WTC11 (cell line): Measurements from ENCODE around the gene WWOX. TPM values are rescaled to one million over a fixed set of nuclear protein-coding genes. Genes with fewer than 3 reads are reported as not detected.

Experiments
- ATAC-seq: fragments of 200-7000 bp; cut with Tn5 transposase; 2 replicates; pipeline ENCODE4 v1.10.0; 2021; ENCODE audit warnings: mild to moderate bottlenecking, moderate library complexity
- CTCF ChIA-PET: fragments of 300-600 bp; sonication (Branson Sonifier 250); formaldehyde crosslinking; loops from one replicate; lab custom pipeline; 2021; ENCODE audit warnings: antibody characterized with exemption; lab: Charles Lee
- POLR2A ChIA-PET: fragments of 350-600 bp; sonication (Branson Sonifier 250); formaldehyde crosslinking; loops from one replicate; lab custom pipeline; 2021; ENCODE audit warnings: antibody characterized with exemption; lab: Charles Lee
- DNase-seq: peaks from one replicate; pipeline ENCODE4 v3.0.0; 2021; ENCODE audit warnings: low spot score
- H3K27ac Mint-ChIP-seq: 2 replicates; pipeline ENCODE4 v1.8.0; 2021; ENCODE audit warnings: mixed read lengths
- H3K27me3 Mint-ChIP-seq: 2 replicates; pipeline ENCODE4 v1.8.0; 2021; ENCODE audit warnings: low read depth, mild to moderate bottlenecking, moderate library complexity, mixed read lengths
- H3K36me3 Mint-ChIP-seq: 2 replicates; pipeline ENCODE4 v1.8.0; 2021; ENCODE audit warnings: mixed read lengths
- H3K4me1 Mint-ChIP-seq: 2 replicates; pipeline ENCODE4 v1.8.0; 2022; ENCODE audit warnings: mixed read lengths
- H3K4me3 Mint-ChIP-seq: 2 replicates; pipeline ENCODE4 v1.8.0; 2021; ENCODE audit warnings: mild to moderate bottlenecking, moderate library complexity, mixed read lengths
- H3K9me3 Mint-ChIP-seq: 2 replicates; pipeline ENCODE4 v1.8.0; 2021; ENCODE audit warnings: mixed read lengths
- AFF4 ChIP-seq: sonication (generic); formaldehyde crosslinking; IDR thresholded peaks from 2 replicates; pipeline ENCODE4 v1.8.1; 2023; ENCODE audit warnings: mild to moderate bottlenecking, missing genetic modification reagents, borderline replicate concordance
- CREB1 ChIP-seq: sonication (generic); formaldehyde crosslinking; IDR thresholded peaks from 2 replicates; pipeline ENCODE4 v1.8.0; 2023; ENCODE audit warnings: mild to moderate bottlenecking, missing genetic modification reagents
- ELF4 ChIP-seq: sonication (generic); formaldehyde crosslinking; IDR thresholded peaks from 2 replicates; pipeline ENCODE4 v1.8.1; 2022; ENCODE audit warnings: low read depth, mild to moderate bottlenecking, moderate library complexity, missing genetic modification reagents
- EMX1 ChIP-seq: fragments of 250-450 bp; sonication (Bioruptor Pico); IDR thresholded peaks from 2 replicates; pipeline ENCODE4 v1.8.0; 2021; ENCODE audit warnings: mild to moderate bottlenecking
- GRHL2 ChIP-seq: fragments of 250-450 bp; sonication (Bioruptor Pico); IDR thresholded peaks from 2 replicates; pipeline ENCODE4 v1.8.0; 2022; ENCODE audit warnings: mild to moderate bottlenecking, moderate library complexity; ENCODE audit not compliant: insufficient replicate concordance, severe bottlenecking
- NFE2L1 ChIP-seq: sonication (generic); formaldehyde crosslinking; IDR thresholded peaks from 2 replicates; pipeline ENCODE4 v1.8.1; 2023; ENCODE audit warnings: missing genetic modification reagents
- OVOL2 ChIP-seq: fragments of 250-450 bp; sonication (Bioruptor Pico); IDR thresholded peaks from 2 replicates; pipeline ENCODE4 v1.9.0; 2021; ENCODE audit warnings: mild to moderate bottlenecking, borderline replicate concordance
- SMAD3 ChIP-seq: sonication (generic); formaldehyde crosslinking; IDR thresholded peaks from 2 replicates; pipeline ENCODE4 v1.8.0; 2022; ENCODE audit warnings: missing genetic modification reagents, mild to moderate bottlenecking, borderline replicate concordance
- SMAD4 ChIP-seq: sonication (generic); formaldehyde crosslinking; IDR thresholded peaks from 2 replicates; pipeline ENCODE4 v1.8.0; 2022; ENCODE audit warnings: mild to moderate bottlenecking, missing genetic modification reagents
- TCF7 ChIP-seq: sonication (generic); formaldehyde crosslinking; IDR thresholded peaks from 2 replicates; pipeline ENCODE4 v1.8.0; 2022; ENCODE audit warnings: mild to moderate bottlenecking, low read depth, missing genetic modification reagents, moderate library complexity
- USF1 ChIP-seq: sonication (generic); formaldehyde crosslinking; IDR thresholded peaks from 2 replicates; pipeline ENCODE4 v1.8.0; 2022; ENCODE audit warnings: mild to moderate bottlenecking, missing genetic modification reagents
- ZNF219 ChIP-seq: sonication (generic); formaldehyde crosslinking; IDR thresholded peaks from 2 replicates; pipeline ENCODE4 v1.8.0; 2023; ENCODE audit warnings: missing genetic modification reagents, mild to moderate bottlenecking, borderline replicate concordance
- ZNF416 ChIP-seq: fragments of 250-450 bp; sonication (Bioruptor Pico); IDR thresholded peaks from 2 replicates; pipeline ENCODE4 v1.9.0; 2021; ENCODE audit warnings: mild to moderate bottlenecking, inconsistent platforms
- ZNF425 ChIP-seq: fragments of 250-450 bp; sonication (Bioruptor Pico); conservative IDR thresholded peaks from 2 replicates; pipeline ENCODE4 v1.9.0; 2021; ENCODE audit warnings: mild to moderate bottlenecking
- total RNA-seq: library from RNA; stranded (reverse); gene quantifications from 3 replicates; pipeline ENCODE4 v1.2.3, GENCODE V29; 2021
- TF ChIP-seq, protein P1 (sequence below): sonication (generic); formaldehyde crosslinking; conservative IDR thresholded peaks from 2 replicates; pipeline ENCODE4 v1.8.1; 2023; ENCODE audit warnings: mild to moderate bottlenecking, low read depth, missing genetic modification reagents, moderate library complexity

WWOX gene
- total RNA-seq, 1 experiment from 2014 or later, result 15.7 TPM

DNA sequence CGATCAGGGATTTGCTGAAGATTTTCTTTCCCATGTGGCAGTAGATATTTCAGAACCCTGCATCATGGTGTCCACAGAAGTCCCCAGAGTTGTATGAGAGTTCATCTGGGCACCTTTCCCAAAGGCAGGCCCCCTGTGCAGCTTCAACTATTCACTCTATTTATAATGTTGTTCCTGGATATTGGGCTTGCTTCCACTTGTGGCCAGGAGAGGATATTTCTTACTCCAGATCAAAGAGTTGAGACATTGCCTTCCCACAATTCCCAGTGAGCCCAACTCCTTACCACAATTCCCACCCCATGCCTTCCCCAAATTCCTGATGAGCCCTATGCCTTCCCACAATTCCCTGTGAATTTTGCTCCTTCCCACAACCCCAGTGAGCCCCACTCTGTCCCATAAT is 206.9 kb downstream of the WWOX start:
- Mint-ChIP-seq H3K36me3 (no peaks in the 10 kb centered on the region), H3K4me3 (no peak overlapping the region), H3K9me3 (no peaks in the 10 kb centered on the region), H3K27ac (no peak overlapping the region), H3K27me3 (no peaks in the 10 kb centered on the region), H3K4me1 (peaks cover 53% of the 10 kb centered on the region)
- no peak for ATAC-seq
- ChIA-PET CTCF (no interaction called here), POLR2A (no interaction called here)
- TF ChIP-seq CREB1 (CRISPR knock-in tag) (no peak), ZNF416 (CRISPR knock-in tag) (no peak), NFE2L1 (CRISPR knock-in tag) (no peak), ZNF219 (CRISPR knock-in tag) (no peak), USF1 (CRISPR knock-in tag) (no peak), SMAD4 (CRISPR knock-in tag) (no peak), SMAD3 (CRISPR knock-in tag) (no peak), ELF4 (CRISPR knock-in tag) (no peak)
- TF ChIP-seq, protein P1, sequence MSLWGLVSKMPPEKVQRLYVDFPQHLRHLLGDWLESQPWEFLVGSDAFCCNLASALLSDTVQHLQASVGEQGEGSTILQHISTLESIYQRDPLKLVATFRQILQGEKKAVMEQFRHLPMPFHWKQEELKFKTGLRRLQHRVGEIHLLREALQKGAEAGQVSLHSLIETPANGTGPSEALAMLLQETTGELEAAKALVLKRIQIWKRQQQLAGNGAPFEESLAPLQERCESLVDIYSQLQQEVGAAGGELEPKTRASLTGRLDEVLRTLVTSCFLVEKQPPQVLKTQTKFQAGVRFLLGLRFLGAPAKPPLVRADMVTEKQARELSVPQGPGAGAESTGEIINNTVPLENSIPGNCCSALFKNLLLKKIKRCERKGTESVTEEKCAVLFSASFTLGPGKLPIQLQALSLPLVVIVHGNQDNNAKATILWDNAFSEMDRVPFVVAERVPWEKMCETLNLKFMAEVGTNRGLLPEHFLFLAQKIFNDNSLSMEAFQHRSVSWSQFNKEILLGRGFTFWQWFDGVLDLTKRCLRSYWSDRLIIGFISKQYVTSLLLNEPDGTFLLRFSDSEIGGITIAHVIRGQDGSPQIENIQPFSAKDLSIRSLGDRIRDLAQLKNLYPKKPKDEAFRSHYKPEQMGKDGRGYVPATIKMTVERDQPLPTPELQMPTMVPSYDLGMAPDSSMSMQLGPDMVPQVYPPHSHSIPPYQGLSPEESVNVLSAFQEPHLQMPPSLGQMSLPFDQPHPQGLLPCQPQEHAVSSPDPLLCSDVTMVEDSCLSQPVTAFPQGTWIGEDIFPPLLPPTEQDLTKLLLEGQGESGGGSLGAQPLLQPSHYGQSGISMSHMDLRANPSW (CRISPR knock-in tag), result no peak
- DNase-seq, result no peak

DNA sequence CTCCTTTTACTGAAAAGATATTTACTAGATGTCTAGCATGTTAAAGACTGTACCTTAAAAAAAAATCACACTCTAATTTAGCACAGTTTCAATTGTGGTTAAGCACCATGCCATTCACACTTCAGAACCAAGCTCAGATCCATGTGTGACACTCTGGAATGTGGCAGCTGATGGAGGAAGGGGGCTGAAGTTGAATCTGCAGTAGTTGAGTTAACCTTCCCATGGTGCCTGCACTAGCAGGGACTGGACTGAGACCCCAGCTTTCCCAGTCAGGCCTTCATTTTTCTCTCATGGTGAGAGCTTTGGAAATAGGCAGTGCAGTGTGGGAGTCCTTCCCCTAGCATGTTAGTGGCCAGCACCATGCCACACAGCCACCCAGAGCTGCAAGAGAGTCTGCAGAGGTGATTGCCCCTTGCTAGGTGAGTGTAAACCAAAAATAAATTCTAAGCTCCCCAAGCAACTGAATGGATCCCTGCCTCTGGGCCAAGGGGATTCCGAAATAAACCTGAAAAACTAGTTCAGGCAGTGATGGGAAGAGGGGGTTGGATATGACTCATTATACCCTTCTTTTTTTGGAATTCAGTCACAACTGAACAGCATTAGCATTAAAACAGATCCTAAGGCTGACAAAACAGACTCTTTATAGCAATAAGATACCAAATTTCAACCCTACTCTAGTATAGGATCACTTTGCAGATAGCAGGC is 208.5 kb downstream of the WWOX start:
- TF ChIP-seq ZNF425 (no peak), GRHL2 (CRISPR knock-in tag) (no peak)
- DNase-seq, result no peak
- ATAC-seq, result peak; percentile 41; the same call in 1 of the 2 replicates
- Mint-ChIP-seq H3K36me3 (no peaks in the 10 kb centered on the region), H3K4me3 (no peak overlapping the region; the same call in 1 of the 2 replicates), H3K9me3 (no peaks in the 10 kb centered on the region), H3K27me3 (no peaks in the 10 kb centered on the region), H3K4me1 (peaks cover 64% of the 10 kb centered on the region), H3K27ac (0 out of 2 replicates have a peak overlapping the region, but pooled peaks have one; percentile 47)
- ChIA-PET POLR2A (no interaction called here), CTCF (interaction anchor here (0.5 to 0.9 kb wide), 2 partner anchors 22 to 59 kb away, joined by 3 to 4 read pairs; no protein-coding TSS in a partner anchor)

- POLR2A ChIA-PET, result no interaction called here
- CTCF ChIA-PET, result no interaction called here
- no peaks in the 10 kb centered on the region for H3K9me3 Mint-ChIP-seq
- no peak overlapping the region for H3K27ac Mint-ChIP-seq
- no peaks in the 10 kb centered on the region for H3K36me3 Mint-ChIP-seq
- ATAC-seq, result no peak
- no peak for TF ChIP-seq USF1 (CRISPR knock-in tag)
- TF ChIP-seq EMX1 (CRISPR knock-in tag), result no peak
- no peak for TF ChIP-seq OVOL2 (CRISPR knock-in tag)
- TF ChIP-seq AFF4, result no peak
- no peak for TF ChIP-seq TCF7
- TF ChIP-seq CREB1 (CRISPR knock-in tag), result no peak
- TF ChIP-seq ZNF219 (CRISPR knock-in tag), result no peak
- peaks cover 61% of the 10 kb centered on the region for H3K4me1 Mint-ChIP-seq
- no peaks in the 10 kb centered on the region for H3K27me3 Mint-ChIP-seq
- no peak for DNase-seq
- H3K4me3 Mint-ChIP-seq, result no peak overlapping the region
These were observed 210.3 kb downstream of the WWOX start for GRCh38 chr16:78309763-78310162.
